ENCODE results near the gene OR2A12. TPM values are rescaled to one million over a fixed set of nuclear protein-coding genes. Genes with fewer than 3 reads are reported as not detected.
"Not testable (repeated sequence)": the region's sequence is repeated elsewhere in the genome, so short reads cannot be mapped to it uniquely, and the experiment has no call there.

OR2A12 gene
- polyA plus RNA-seq, 1 donor from 2014 or later, result not detected

DNA sequence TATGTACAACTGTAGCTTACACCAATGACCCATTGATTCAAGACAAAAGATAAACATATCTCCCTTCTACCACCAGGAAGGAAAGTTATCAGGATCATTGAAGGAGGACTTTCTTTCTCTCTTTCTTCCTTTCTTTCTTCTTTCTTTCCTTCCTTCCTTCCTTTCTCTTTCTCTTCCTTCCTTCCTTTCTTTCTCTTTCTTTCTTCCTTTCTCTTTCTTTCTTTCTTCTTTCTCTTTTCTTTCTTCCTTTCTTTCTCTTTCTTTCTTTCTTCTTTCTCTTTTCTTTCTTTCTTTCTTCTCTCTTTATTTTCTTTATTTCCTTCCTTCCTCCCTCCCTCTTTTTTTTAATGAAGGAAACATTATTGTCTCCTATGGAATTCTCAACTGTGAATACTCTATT is 12.7 kb downstream of the OR2A12 start:
- H3K9me3 Mint-ChIP-seq, result peaks cover 0 to 5% (median 0%) of the 10 kb centered on the region in 3 donors
- H3K36me3 Mint-ChIP-seq, result peaks cover 2% of the 10 kb centered on the region
- no peaks in the 10 kb centered on the region for H3K4me1 Mint-ChIP-seq
- H3K27ac Mint-ChIP-seq, result no peak overlapping the region
- peaks cover 6% of the 10 kb centered on the region for H3K27me3 Mint-ChIP-seq
- no peak overlapping the region for H3K4me3 Mint-ChIP-seq

DNA sequence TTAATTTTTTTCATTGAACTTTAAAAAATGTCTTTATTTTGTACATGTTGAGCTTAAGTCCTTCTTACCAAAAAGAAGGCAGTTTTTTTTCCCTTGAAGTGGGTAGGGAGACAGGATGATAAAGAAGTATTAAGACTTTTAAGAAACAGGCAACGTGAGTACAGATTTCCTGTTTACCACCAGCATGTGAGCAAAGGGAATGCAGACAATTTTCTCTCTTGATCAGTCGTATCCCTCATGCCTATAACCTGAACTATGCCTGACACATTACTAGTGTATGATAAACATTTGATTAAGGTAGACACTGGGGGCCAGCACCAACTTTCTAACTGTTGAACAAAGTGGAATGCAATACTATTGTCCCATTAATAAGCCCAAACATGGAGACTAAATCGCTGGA is 14.5 kb downstream of the OR2A12 start:
- Mint-ChIP-seq H3K4me3 (no peak overlapping the region), H3K9me3 (no peaks in the 10 kb centered on the region), H3K27ac (no peak overlapping the region), H3K4me1 (no peaks in the 10 kb centered on the region), H3K36me3 (peaks cover 2% of the 10 kb centered on the region), H3K27me3 (peaks cover 6% of the 10 kb centered on the region)

DNA sequence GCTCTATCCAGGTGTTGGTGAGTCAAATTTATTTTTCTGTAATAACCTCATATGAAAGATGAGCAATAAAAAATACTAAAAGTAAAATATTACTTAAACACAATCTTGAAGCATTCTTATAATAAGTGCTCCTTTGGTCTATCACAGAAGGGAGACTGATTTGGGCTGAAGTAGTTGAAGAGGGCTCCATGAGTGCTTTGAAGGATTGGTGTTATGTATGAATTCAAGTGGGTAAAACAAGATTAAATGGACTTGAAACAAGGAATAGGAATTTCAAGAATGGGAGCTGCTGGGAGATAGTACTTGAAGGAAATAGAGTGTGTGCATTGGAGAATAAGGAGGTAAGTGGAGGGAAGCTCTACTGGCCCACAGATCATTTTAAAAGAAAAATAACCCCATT is 16.0 kb downstream of the OR2A12 start:
- Mint-ChIP-seq H3K27me3 (peaks cover 4% of the 10 kb centered on the region), H3K27ac (no peak overlapping the region), H3K4me3 (no peak overlapping the region), H3K36me3 (no peaks in the 10 kb centered on the region), H3K9me3 (no peaks in the 10 kb centered on the region), H3K4me1 (no peaks in the 10 kb centered on the region)

DNA sequence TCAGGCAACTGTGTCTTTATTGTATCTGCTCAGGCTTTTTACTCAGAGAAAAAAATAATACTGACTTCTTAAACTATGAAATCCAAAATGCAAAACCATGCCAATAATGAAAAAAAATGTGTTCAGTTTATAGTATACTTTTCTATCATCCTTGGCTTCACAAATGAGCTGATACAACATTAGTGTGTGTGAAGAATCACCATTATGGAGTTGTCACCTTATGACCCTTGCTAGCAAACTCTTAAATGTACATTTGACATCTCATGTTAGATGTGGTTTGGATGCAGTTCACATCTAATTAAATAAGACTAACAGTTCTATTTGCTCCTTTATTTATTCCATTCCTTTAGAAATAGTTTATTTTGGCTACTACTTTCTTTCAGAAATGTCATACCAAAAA is 19.1 kb downstream of the OR2A12 start:
- Mint-ChIP-seq H3K9me3 (peaks cover 0 to 4% (median 0%) of the 10 kb centered on the region in 3 donors), H3K4me1 (no peaks in the 10 kb centered on the region), H3K27me3 (peaks cover 4% of the 10 kb centered on the region), H3K36me3 (no peaks in the 10 kb centered on the region), H3K27ac (no peak overlapping the region), H3K4me3 (no peak overlapping the region)

DNA sequence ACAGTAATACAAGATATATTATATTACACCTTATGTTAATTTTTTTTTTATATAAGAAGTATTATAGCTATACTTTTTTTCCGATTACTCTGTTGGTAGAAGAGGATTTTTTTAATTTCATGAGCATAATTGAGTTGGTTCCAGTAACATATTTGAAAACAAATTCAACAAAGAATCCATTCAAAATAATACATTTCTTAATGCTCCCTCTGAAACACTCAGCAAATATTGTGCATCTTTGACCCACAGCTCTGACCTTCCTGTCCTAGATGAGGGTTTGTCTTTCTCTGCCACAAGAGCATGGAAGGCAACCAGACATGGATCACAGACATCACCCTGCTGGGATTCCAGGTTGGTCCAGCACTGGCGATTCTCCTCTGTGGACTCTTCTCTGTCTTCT is 23.2 kb downstream of the OR2A12 start, which contains the start of gene OR2A2:
Gene OR2A2 (plus strand): TSS at position 301 of the 400 bp plus-strand sequence. CDS start 0 bp downstream, at position 301.
- H3K4me1 Mint-ChIP-seq, result no peaks in the 10 kb centered on the region
- H3K27me3 Mint-ChIP-seq, result peaks cover 1% of the 10 kb centered on the region
- no peak within 1 kb of the TSS for H3K4me3 Mint-ChIP-seq
- peaks cover 0 to 4% (median 0%) of the 10 kb centered on the region in 3 donors for H3K9me3 Mint-ChIP-seq
- no peaks in the 10 kb centered on the region for H3K36me3 Mint-ChIP-seq
- peak within 1 kb of the TSS in 1 of 3 donors; percentile 40 for H3K27ac Mint-ChIP-seq

DNA sequence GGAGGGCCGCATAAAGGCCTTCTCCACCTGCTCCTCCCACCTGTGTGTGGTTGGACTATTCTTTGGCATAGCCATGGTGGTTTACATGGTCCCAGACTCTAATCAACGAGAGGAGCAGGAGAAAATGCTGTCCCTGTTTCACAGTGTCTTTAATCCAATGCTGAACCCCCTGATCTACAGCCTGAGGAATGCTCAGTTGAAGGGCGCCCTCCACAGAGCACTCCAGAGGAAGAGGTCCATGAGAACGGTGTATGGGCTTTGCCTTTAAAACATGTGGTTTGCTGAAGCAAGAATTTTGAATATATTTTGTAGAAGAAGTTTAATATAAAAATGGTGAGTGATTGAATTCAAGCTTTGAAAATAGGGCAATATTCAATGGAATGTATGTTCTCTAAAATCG is 24.2 kb downstream of the OR2A12 start:
- no peak overlapping the region for H3K4me3 Mint-ChIP-seq
- H3K36me3 Mint-ChIP-seq, result no peaks in the 10 kb centered on the region
- peak overlapping the region in 1 of 3 donors; percentile 40 for H3K27ac Mint-ChIP-seq
- peaks cover 1% of the 10 kb centered on the region for H3K27me3 Mint-ChIP-seq
- H3K9me3 Mint-ChIP-seq, result peaks cover 0 to 4% (median 0%) of the 10 kb centered on the region in 3 donors
- H3K4me1 Mint-ChIP-seq, result no peaks in the 10 kb centered on the region

DNA sequence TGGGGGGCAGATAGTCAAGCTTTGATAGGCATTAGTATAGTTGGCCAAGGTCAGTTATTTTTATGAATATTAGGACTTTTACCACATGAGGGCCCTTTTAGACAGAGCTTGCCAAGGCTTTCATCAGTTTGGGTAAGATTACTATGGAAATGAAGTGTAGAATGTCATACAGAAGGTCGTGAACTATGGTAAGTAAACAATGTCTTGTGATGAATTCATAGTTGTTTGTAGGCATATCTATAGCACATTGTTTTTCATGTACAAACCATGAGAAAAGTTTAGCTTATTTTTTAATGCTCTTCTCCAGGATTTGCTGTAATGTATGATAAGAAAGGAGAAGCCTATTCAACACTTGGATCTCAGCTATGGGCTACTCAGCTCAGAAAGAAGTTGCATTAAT is 27.6 kb downstream of the OR2A12 start:
- peaks cover 3% of the 10 kb centered on the region for H3K27me3 Mint-ChIP-seq
- no peak overlapping the region for H3K4me3 Mint-ChIP-seq
- H3K9me3 Mint-ChIP-seq, result no peaks in the 10 kb centered on the region
- H3K4me1 Mint-ChIP-seq, result no peaks in the 10 kb centered on the region
- no peaks in the 10 kb centered on the region for H3K36me3 Mint-ChIP-seq
- H3K27ac Mint-ChIP-seq, result no peak overlapping the region

DNA sequence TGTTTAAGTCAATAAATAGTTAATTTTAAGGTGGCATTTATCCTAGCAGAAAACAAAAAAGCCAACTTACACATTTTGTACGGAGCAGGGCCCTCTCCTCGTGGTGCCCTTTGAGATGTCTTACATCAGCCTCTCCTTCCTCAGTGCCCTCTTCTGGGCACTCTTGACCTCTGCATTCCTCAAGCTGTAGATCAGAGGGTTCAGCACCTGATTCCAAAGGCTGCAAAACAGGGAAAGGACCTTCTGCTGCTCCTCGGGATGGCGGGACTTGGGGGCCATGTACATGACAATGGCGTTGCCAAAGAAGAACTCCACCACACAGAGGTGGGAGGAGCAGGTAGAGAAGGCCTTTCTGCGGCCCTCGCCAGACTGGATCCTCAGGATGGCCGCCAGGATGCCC is 32.3 kb downstream of the OR2A12 start:
- Mint-ChIP-seq H3K27ac (no peak overlapping the region), H3K36me3 (no peaks in the 10 kb centered on the region), H3K27me3 (peaks cover 7% of the 10 kb centered on the region), H3K4me3 (no peak overlapping the region), H3K4me1 (no peaks in the 10 kb centered on the region), H3K9me3 (no peaks in the 10 kb centered on the region)

DNA sequence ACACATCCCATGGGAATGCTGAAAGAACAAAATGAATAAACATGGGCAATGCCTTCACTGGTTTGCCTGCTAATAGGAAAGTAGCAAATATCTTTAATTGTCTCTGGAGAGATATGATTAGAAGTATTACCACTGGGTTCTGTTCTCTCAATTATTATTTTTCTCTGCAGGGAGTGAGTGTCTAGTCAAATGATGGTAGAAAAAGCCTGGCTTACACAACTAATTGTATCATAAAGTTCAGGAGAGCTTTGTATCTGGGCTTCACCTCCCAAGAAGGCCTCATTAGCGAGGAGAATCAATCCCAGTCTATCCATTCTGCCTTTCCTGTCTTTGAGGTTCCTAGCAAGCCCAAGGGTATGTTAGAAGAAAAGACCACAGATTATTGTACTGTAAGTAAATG is 36.8 kb downstream of the OR2A12 start, which contains the start of gene OR2A14:
Gene OR2A14 (plus strand): TSS at position 301 of the 400 bp plus-strand sequence. CDS start 5,937 bp downstream, outside the sequence.
- Mint-ChIP-seq H3K27ac (no peak within 1 kb of the TSS), H3K27me3 (peaks cover 6% of the 10 kb centered on the region), H3K9me3 (no peaks in the 10 kb centered on the region), H3K36me3 (no peaks in the 10 kb centered on the region), H3K4me3 (no peak within 1 kb of the TSS), H3K4me1 (no peaks in the 10 kb centered on the region)

DNA sequence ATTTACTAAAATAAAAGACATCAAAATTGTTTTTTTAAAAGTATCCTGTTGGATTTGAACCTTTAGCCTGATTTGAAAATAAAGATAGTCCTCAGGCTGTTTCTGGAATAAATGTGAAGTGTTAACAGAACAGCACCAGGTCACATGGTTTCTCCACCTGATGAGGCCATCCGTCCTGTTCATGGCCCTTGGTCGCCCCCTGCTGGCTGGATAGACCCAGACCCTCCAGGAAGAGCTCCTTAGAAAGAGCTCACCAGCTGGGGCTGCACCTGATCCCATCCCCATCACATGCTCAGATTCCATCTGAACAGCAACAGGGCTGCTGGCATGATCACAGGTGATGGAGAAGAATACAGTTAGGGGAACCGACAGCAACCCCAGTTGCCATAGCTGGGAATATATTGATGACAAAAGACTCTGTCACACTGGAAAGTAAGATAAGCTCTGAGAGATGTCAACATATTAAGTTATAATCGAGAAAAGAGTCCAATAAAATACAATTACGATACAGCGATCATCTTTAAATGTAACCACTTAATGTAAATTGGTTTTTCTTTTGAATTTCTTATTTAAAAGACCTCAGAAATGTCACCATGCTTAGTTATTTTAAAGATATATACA is 41.7 kb downstream of the OR2A12 start:
- H3K27ac Mint-ChIP-seq, result no peak overlapping the region
- H3K9me3 Mint-ChIP-seq, result no peaks in the 10 kb centered on the region
- no peaks in the 10 kb centered on the region for H3K36me3 Mint-ChIP-seq

DNA sequence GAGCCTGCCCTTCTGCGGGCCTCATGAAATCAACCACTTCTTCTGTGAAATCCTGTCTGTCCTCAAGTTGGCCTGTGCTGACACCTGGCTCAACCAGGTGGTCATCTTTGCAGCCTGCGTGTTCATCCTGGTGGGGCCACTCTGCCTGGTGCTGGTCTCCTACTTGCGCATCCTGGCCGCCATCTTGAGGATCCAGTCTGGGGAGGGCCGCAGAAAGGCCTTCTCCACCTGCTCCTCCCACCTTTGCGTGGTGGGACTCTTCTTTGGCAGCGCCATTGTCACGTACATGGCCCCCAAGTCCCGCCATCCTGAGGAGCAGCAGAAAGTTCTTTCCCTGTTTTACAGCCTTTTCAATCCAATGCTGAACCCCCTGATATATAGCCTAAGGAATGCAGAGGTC is 43.5 kb downstream of the OR2A12 start:
- not testable (repeated sequence) for H3K36me3 Mint-ChIP-seq, H3K4me1 Mint-ChIP-seq, H3K9me3 Mint-ChIP-seq, H3K4me3 Mint-ChIP-seq, H3K27ac Mint-ChIP-seq, H3K27me3 Mint-ChIP-seq

More for the DNA sequence above, 41.7 kb downstream of the OR2A12 start:
- H3K27me3 Mint-ChIP-seq, result no peaks in the 10 kb centered on the region
- no peak overlapping the region for H3K4me3 Mint-ChIP-seq
- no peaks in the 10 kb centered on the region for H3K4me1 Mint-ChIP-seq

DNA sequence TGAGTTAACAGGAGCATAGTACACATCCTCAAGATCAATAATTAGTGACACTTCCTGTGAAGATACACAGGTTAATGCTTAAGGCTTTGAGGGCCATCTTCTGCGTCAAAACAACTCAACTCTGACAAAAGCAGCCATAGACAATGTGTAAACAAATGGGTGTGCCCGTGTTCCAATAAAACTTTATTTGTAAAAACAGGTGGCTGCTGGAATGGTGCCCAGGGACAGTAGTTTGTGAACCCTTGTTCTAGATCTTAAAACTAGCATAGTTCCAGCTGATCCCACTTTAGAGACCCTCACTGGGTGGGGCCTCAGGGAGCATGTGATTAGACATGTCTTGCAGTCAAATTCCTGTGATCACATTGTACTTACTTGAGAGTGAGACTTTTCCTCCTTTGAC is 44.7 kb downstream of the OR2A12 start:
- Mint-ChIP-seq H3K36me3 (no peaks in the 10 kb centered on the region), H3K4me3 (no peak overlapping the region), H3K27me3 (no peaks in the 10 kb centered on the region), H3K27ac (no peak overlapping the region), H3K4me1 (no peaks in the 10 kb centered on the region), H3K9me3 (no peaks in the 10 kb centered on the region)

DNA sequence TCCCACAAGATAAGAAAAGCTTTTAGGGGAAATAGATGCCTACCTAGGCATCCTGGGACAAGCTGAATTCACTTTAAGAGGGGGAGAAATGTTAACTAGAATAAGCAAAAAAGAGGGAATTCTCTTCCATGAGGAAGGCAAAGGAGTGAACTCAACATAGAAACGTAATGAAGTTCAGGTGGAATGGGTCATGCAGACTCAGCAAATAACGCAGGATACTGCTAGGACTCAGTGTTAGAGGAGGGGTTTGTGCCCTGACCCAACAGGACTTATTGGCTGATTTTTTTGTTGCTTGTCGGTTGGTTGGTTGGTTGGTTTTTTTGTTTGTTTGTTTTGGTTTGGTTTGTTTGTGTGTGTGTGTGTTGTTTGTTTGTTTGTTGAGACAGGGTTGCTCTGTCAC is 46.2 kb downstream of the OR2A12 start:
- Mint-ChIP-seq H3K36me3 (no peaks in the 10 kb centered on the region), H3K4me1 (no peaks in the 10 kb centered on the region), H3K27me3 (no peaks in the 10 kb centered on the region), H3K4me3 (no peak overlapping the region), H3K9me3 (no peaks in the 10 kb centered on the region), H3K27ac (peak overlapping the region in 1 of 3 donors; percentile 3)

DNA sequence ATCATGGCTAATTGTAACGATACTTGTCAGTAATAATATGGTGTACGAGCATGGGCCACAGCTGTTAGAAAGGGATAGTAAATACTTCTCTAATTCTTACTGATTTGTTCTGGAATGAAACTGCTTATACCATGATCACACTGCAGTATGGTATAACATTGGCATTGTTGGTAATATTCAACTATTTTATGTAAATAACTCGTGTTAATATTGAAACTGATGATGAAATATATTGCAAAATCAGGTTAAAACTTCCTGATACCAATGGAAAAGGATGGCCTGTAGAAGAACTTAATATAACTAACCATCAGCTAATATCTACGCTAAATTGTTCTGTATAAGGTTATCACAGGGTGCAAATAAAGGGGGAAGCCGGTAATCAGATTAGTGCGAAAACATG is 47.2 kb downstream of the OR2A12 start:
- Mint-ChIP-seq H3K36me3 (no peaks in the 10 kb centered on the region), H3K4me3 (no peak overlapping the region), H3K27ac (no peak overlapping the region), H3K27me3 (no peaks in the 10 kb centered on the region), H3K4me1 (no peaks in the 10 kb centered on the region), H3K9me3 (no peaks in the 10 kb centered on the region)

DNA sequence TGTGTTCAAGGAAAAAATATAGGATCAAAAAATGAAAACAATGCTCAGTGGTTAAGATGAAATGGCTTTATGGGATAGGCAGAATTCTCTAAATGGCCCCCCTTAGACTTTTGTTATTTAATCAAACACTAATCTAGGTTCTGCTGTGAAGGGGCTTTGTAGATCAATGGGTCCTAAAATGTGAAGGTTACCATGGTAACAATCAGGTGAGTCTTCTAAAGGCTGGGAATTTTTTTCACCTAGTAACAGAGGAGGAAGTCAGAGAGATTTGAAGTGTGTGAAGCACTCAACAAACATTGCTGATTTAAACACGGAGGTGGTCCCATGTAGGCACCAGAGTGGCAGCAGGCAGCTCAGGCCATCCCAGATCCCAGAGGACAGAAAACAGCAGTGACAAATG is 48.0 kb downstream of the OR2A12 start:
- H3K4me3 Mint-ChIP-seq, result no peak overlapping the region
- H3K4me1 Mint-ChIP-seq, result no peaks in the 10 kb centered on the region
- H3K36me3 Mint-ChIP-seq, result no peaks in the 10 kb centered on the region
- no peak overlapping the region for H3K27ac Mint-ChIP-seq
- H3K9me3 Mint-ChIP-seq, result no peaks in the 10 kb centered on the region
- H3K27me3 Mint-ChIP-seq, result no peaks in the 10 kb centered on the region

DNA sequence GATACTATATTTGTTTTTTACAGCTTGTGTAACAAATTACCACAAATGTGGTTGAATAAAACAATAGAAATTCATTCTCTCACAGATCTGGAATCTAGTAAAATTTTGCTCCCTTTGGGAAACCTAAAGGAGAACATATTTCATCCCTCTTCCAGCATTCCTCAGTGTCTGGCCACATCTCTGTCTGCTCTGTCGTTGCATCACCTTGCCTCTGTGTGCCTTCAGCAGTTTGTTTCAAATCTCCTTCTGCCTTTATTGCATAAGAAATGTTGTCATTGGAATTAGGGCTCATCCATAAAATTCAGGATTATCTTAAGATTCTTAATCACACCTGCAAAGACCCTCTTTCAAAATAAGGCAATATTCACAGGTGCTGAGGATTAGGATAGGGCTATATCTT is 51.4 kb downstream of the OR2A12 start:
- H3K36me3 Mint-ChIP-seq, result peaks cover 2% of the 10 kb centered on the region
- H3K9me3 Mint-ChIP-seq, result no peaks in the 10 kb centered on the region
- no peak overlapping the region for H3K4me3 Mint-ChIP-seq
- no peaks in the 10 kb centered on the region for H3K4me1 Mint-ChIP-seq
- H3K27me3 Mint-ChIP-seq, result peaks cover 1% of the 10 kb centered on the region
- H3K27ac Mint-ChIP-seq, result no peak overlapping the region

All from IgD-negative memory B cell (primary cell).